Pancreas (tissue), 10 donors: ENCODE measurements around the gene FURIN. TPM values are rescaled to one million over a fixed set of nuclear protein-coding genes. Genes with fewer than 3 reads are reported as not detected.
A peak's percentile ranks its signal among the peaks of the same experiment; 100 is the strongest.

Experiments used
- ATAC-seq, 4 donors: fragments of 200-7000 bp; cut with Tn5 transposase; one replicate each; pipeline versions ENCODE4 v1.8.0 to v1.9.1; 2020; ENCODE audit warnings: mild to moderate bottlenecking in 4 of 4, moderate library complexity in 4 of 4
- DNase-seq, 6 donors: peaks; one replicate each; pipeline ENCODE4 v3.0.0-alpha.2; 2020
- FAIRE-seq: peaks from 2 replicates; lab custom pipeline; 2012; peaks lifted over from hg19 to GRCh38; lab: Jason Lieb, UNC
- H3K27ac ChIP-seq, 4 donors: fragments of 200-600 bp; sonication (generic); 1 replicate in 3 of 4; 2 replicates in 1 of 4; pipeline versions ENCODE4 v1.5.0 to v1.8.0; 2020
- H3K27me3 ChIP-seq, 4 donors: fragments of 200-600 bp; one replicate each; pipeline ENCODE4 v1.8.0; 2021
- H3K36me3 ChIP-seq, 3 donors: fragments of 200-600 bp; sonication (generic) in 1 of 3; one replicate each; pipeline versions ENCODE4 v1.5.0 to v1.8.0; 2020 to 2021
- H3K4me1 ChIP-seq, 3 donors: fragments of 200-600 bp; one replicate each; pipeline ENCODE4 v1.8.0; 2021
- H3K4me3 ChIP-seq, 4 donors: fragments of 200-600 bp; sonication (generic) in 2 of 4; one replicate each; pipeline versions ENCODE4 v1.5.0 to v1.8.0; 2020 to 2021
- H3K9me3 ChIP-seq, 4 donors: fragments of 200-600 bp; one replicate each; pipeline ENCODE4 v1.8.0; 2021
- CTCF ChIP-seq, 4 donors: fragments of 200-600 bp; sonication (generic) in 3 of 4; IDR thresholded peaks; one replicate each; pipeline versions ENCODE4 v1.5.0 to v1.8.0; 2021; ENCODE audit warnings: antibody characterized with exemption in 4 of 4
- WGBS, 2 donors: extraction: QIAGEN DNeasy Blood & Tissue Kit; methylation state at CpG; one replicate each; pipeline ENCODE4 v1.1.7; 2013; 5-methylcytosine and 5-hydroxymethylcytosine counted together
- intact Hi-C, 3 donors: fragments of 100-400 bp; cut with DNase I; formaldehyde crosslinking; loops; one replicate each; pipeline versions ENCODE4 v1.11.1 to v1.14.2; 2022
- polyA plus RNA-seq, 2 donors: library from polyadenylated mRNA; stranded (reverse); fragments of 200-250 nt; gene quantifications; one replicate each; pipeline ENCODE4 v1.2.3, GENCODE V29; 2013
- total RNA-seq, 6 donors: library from RNA; stranded (reverse); fragmentation: NEBNext Ultra II Directional in 4 of 6; extraction: Animal tissue kit (Norgen Biotek cat#: 25700) in 4 of 6; gene quantifications; one replicate each; pipeline versions ENCODE4 v1.2.1 to v1.2.4, GENCODE V29; 2021 to 2023
- donor health status: healthy with polysubstance abuse.
- donor health status: DM: no; HTN: no; CAD: no; lungs with moderate emphysema.
- donor health status: DM: no; HTN: no; CAD: no.
- donor health status: control.
- donor health status: control.
- donor health status: Bipolar disorder and iron deficiency.
- donor health status: DM: yes; HTN: yes; CAD: no.
- donor health status: DM: no; HTN: no; CAD: no.
- donor health status: DM: no; HTN: no; CAD: no.
- donor health status: DM: yes; HTN: yes; CAD: no.

The FURIN gene
- total and polyA plus RNA-seq, 8 donors: 50.3 to 106 (median 84.2) TPM

GRCh38 chr15:90870354-90871138 is 2.2 kb downstream of the FURIN start:
- FAIRE-seq (no peak), DNase-seq (no peak)
- intact Hi-C loops: no loop called here

GRCh38 chr15:90871139-90871715 is 2.8 kb downstream of the FURIN start:
- TF ChIP-seq CTCF (IDR thresholded peaks at IDR 0.05): no peak
- Histone ChIP-seq H3K4me3 (peak overlapping the region; percentile 77 to 93 (median 88)), H3K27ac (peak overlapping the region; percentile 86 to 96 (median 92)), H3K9me3 (no peaks in the 10 kb centered on the region), H3K27me3 (no peaks in the 10 kb centered on the region), H3K4me1 (peaks cover 14 to 54% (median 30%) of the 10 kb centered on the region in 3 donors), H3K36me3 (peaks cover 0 to 8% (median 6%) of the 10 kb centered on the region in 3 donors)
- FAIRE-seq (no peak), DNase-seq (peak in 4 of 6 donors; percentile 53 to 79 (median 67)), ATAC-seq (peak in 1 of 4 donors; percentile 19)
- WGBS, 2 donors: 1% methylated on average over 14 to 71 of the region's 71 CpGs
- intact Hi-C loops: no loop called here

More at GRCh38 chr15:90870354-90871138, 2.2 kb downstream of the FURIN start:
- TF ChIP-seq CTCF (IDR thresholded peaks at IDR 0.05): no peak
- WGBS, 2 donors: 11 to 15% methylated on average over 19 of the region's 19 CpGs
- peaks cover 14 to 55% (median 33%) of the 10 kb centered on the region in 3 donors for H3K4me1 ChIP-seq
- ATAC-seq: peak in 1 of 4 donors; percentile 1
- peak overlapping the region; percentile 77 to 93 (median 88) for H3K4me3 ChIP-seq
- peak overlapping the region; percentile 86 to 96 (median 92) for H3K27ac ChIP-seq
- H3K9me3 ChIP-seq: no peaks in the 10 kb centered on the region
- peaks cover 0 to under 1% (median 0%) of the 10 kb centered on the region in 3 donors for H3K36me3 ChIP-seq
- H3K27me3 ChIP-seq: no peaks in the 10 kb centered on the region

- TF ChIP-seq CTCF (IDR thresholded peaks at IDR 0.05): no peak
- Histone ChIP-seq H3K36me3 (peaks cover 6 to 14% (median 11%) of the 10 kb centered on the region in 3 donors), H3K27ac (peak overlapping the region; percentile 86 to 96 (median 92)), H3K9me3 (no peaks in the 10 kb centered on the region), H3K27me3 (no peaks in the 10 kb centered on the region), H3K4me1 (peaks cover 14 to 47% (median 27%) of the 10 kb centered on the region in 3 donors), H3K4me3 (peak overlapping the region; percentile 77 to 93 (median 88))
- intact Hi-C loops: no loop called here
- ATAC-seq (peak; percentile 2 to 40 (median 12)), DNase-seq (peak in 5 of 6 donors; percentile 42 to 87 (median 62)), FAIRE-seq (no peak)
- 0% methylated on average over 32 to 77 of the region's 77 CpGs for WGBS, 2 donors
Observed at GRCh38 chr15:90871716-90872485, 3.5 kb downstream of the FURIN start.

GRCh38 chr15:90872486-90873184 is 4.2 kb downstream of the FURIN start:
- Histone ChIP-seq H3K4me1 (peaks cover 14 to 47% (median 27%) of the 10 kb centered on the region in 3 donors), H3K36me3 (peaks cover 10 to 22% (median 18%) of the 10 kb centered on the region in 3 donors), H3K27me3 (no peaks in the 10 kb centered on the region), H3K4me3 (peak overlapping the region; percentile 77 to 93 (median 88)), H3K27ac (peak overlapping the region; percentile 86 to 96 (median 92)), H3K9me3 (no peaks in the 10 kb centered on the region)
- TF ChIP-seq CTCF (IDR thresholded peaks at IDR 0.05): no peak
- WGBS, 2 donors: 6 to 10% methylated on average over 12 of the region's 12 CpGs
- intact Hi-C loops: no loop called here
- peak; percentile 40 to 66 (median 50) for ATAC-seq
- DNase-seq: peak in 4 of 6 donors; percentile 45 to 72 (median 60)
- no peak for FAIRE-seq
